BE2C (cell line): ENCODE measurements around the gene CCL2.

ENCODE experiments used
- DNase-seq: peaks from one replicate; pipeline ENCODE4 v3.0.0-alpha.2; 2020
- H3K27me3 ChIP-seq: fragments of 250-450 bp; sonication (Bioruptor Pico); 2 replicates; pipeline ENCODE4 v1.5.1; 2020; ENCODE audit warnings: mild to moderate bottlenecking
- H3K36me3 ChIP-seq: fragments of 250-450 bp; sonication (Bioruptor Pico); 2 replicates; pipeline ENCODE4 v1.5.1; 2020; ENCODE audit warnings: mild to moderate bottlenecking
- H3K4me1 ChIP-seq: fragments of 250-450 bp; sonication (Bioruptor Pico); 2 replicates; pipeline ENCODE4 v1.5.1; 2020
- H3K4me3 ChIP-seq: 2 replicates; pipeline ENCODE4 v1.5.1; 2011; ENCODE audit warnings: low read depth, low read length
- H3K9me3 ChIP-seq: fragments of 250-450 bp; sonication (Bioruptor Pico); 2 replicates; pipeline ENCODE4 v1.5.1; 2020
- CTCF ChIP-seq: IDR thresholded peaks from 2 replicates; pipeline ENCODE4 v1.5.1; 2012; ENCODE audit warnings: mild to moderate bottlenecking, low read depth, low read length

Gene CCL2

GRCh38 chr17:34249478-34249877 is 5.6 kb upstream of the CCL2 start:
- H3K36me3 ChIP-seq, result no peaks in the 10 kb centered on the region
- H3K27me3 ChIP-seq, result peaks cover 24% of the 10 kb centered on the region
- TF ChIP-seq CTCF, result no peak
- DNase-seq, result no peak
- no peaks in the 10 kb centered on the region for H3K9me3 ChIP-seq
- no peak overlapping the region for H3K4me3 ChIP-seq
- H3K4me1 ChIP-seq, result no peaks in the 10 kb centered on the region

GRCh38 chr17:34251186-34251585 is 3.9 kb upstream of the CCL2 start:
- H3K27me3 ChIP-seq, result peaks cover 23% of the 10 kb centered on the region
- H3K36me3 ChIP-seq, result no peaks in the 10 kb centered on the region
- H3K9me3 ChIP-seq, result no peaks in the 10 kb centered on the region
- H3K4me1 ChIP-seq, result no peaks in the 10 kb centered on the region
- no peak overlapping the region for H3K4me3 ChIP-seq
- no peak for DNase-seq
- TF ChIP-seq CTCF, result no peak

DNA sequence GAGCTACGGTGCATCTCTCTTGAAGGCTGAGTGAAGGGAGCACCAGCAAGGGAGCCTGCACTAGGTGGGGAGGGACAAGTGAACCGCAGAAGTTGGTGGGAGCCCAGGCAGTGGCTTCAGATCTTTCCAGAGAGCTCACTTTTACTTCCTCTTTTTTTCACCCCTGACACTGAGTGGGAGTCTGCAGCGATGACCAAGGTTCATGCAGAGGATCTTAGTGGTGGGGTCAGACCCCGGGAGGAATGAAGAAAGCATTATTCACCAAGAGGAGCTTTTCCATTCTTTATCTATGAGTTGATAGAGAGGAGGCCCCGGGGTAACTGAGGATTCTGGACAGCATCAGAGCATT is 3.0 kb upstream of the CCL2 start:
- Histone ChIP-seq H3K4me1 (no peaks in the 10 kb centered on the region), H3K4me3 (no peak overlapping the region), H3K36me3 (no peaks in the 10 kb centered on the region), H3K27me3 (peaks cover 23% of the 10 kb centered on the region), H3K9me3 (no peaks in the 10 kb centered on the region)
- TF ChIP-seq CTCF, result no peak
- no peak for DNase-seq

DNA sequence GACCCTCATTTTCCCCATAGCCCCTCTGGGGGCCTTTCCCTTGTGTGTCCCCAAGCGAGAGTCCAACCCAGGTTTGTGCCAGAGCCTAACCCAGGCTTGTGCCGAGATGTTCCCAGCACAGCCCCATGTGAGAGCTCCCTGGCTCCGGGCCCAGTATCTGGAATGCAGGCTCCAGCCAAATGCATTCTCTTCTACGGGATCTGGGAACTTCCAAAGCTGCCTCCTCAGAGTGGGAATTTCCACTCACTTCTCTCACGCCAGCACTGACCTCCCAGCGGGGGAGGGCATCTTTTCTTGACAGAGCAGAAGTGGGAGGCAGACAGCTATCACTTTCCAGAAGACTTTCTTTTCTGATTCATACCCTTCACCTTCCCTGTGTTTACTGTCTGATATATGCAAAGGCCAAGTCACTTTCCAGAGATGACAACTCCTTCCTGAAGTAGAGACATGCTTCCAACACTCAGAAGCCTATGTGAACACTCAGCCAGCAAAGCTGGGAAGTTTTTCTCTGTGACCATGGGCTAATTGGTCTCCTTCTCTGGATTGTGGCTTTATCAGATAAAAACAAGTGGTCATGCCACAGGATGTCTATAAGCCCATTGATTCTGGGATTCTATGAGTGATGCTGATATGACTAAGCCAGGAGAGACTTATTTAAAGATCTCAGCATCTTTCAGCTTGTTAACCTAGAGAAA is 2.5 kb upstream of the CCL2 start:
- no peak for TF ChIP-seq CTCF
- Histone ChIP-seq H3K9me3 (no peaks in the 10 kb centered on the region), H3K4me3 (no peak overlapping the region), H3K27me3 (peaks cover 21% of the 10 kb centered on the region), H3K4me1 (no peaks in the 10 kb centered on the region), H3K36me3 (no peaks in the 10 kb centered on the region)
- peak; percentile 24 for DNase-seq

GRCh38 chr17:34253139-34253525 is 2.0 kb upstream of the CCL2 start:
- DNase-seq, result no peak
- Histone ChIP-seq H3K27me3 (peaks cover 21% of the 10 kb centered on the region), H3K4me3 (no peak overlapping the region), H3K36me3 (no peaks in the 10 kb centered on the region), H3K9me3 (no peaks in the 10 kb centered on the region), H3K4me1 (no peaks in the 10 kb centered on the region)
- no peak for TF ChIP-seq CTCF

- H3K36me3 ChIP-seq, result no peaks in the 10 kb centered on the region
- H3K4me1 ChIP-seq, result no peaks in the 10 kb centered on the region
- H3K27me3 ChIP-seq, result peaks cover 21% of the 10 kb centered on the region
- H3K4me3 ChIP-seq, result no peak overlapping the region
- H3K9me3 ChIP-seq, result no peaks in the 10 kb centered on the region
- no peak for DNase-seq
- no peak for TF ChIP-seq CTCF
Observed at GRCh38 chr17:34254146-34254545, 939 bp upstream of the CCL2 start.
